IPS-NIHi7 (cell line): ENCODE results near the gene ZNF747.
A peak's percentile ranks its signal among the peaks of the same experiment; 100 is the strongest.

Experiments
- DNase-seq: peaks from one replicate; pipeline ENCODE4 v3.0.0; 2012; ENCODE audit warnings: mixed read lengths; ENCODE audit errors: extremely low spot score

ZNF747 gene

GRCh38 chr16:30519120-30520049 lies 15.3 kb downstream of the ZNF747 start:
- DNase-seq: no peak

DNA sequence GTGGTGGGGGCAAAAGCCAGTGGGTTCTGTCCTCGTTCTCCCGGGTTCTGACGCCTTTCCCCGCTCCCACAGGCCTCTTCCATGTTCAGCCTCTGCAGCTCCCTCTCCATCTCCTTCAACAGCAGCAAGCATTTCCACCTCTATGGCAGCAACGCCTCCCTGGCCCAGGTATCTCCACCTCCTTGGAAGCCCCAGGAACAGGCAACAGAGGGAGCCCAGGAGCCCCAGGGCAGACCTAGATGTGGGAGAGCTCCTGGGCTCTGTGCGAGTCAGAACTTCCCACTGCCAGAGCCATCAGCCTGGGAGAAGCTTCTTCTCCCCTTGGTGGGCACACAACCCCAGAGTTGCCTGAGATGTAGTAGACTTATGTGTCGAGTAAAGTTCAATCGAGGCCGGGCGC lies 16.1 kb downstream of the ZNF747 start:
- DNase-seq: no peak

DNA sequence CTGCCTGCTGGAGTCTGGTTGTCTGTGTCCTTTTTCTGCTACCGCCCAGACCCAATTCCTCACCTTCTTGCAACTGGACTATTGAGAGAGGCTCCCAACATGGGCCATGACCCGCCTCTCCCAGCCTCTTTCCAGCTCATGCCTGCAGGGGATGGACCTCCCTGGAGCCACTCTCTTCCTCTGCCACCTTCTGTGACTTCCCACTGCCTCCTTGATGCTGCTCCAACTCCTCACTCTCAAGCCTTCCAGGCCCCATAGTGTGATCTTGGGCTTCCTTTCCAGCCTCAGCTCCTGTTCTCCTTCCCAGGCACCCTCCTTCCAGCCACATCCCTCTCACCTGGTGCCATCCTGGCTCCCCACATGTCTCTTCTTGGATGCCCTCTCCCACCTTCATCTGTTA lies 19.4 kb downstream of the ZNF747 start:
- DNase-seq: no peak

GRCh38 chr16:30511509-30511908 lies 23.1 kb downstream of the ZNF747 start:
- no peak for DNase-seq

GRCh38 chr16:30510376-30510938 lies 24.2 kb downstream of the ZNF747 start:
- DNase-seq: no peak

- DNase-seq: no peak
Observed at GRCh38 chr16:30509081-30509765, 25.4 kb downstream of the ZNF747 start.

- no peak for DNase-seq
Observed at GRCh38 chr16:30503403-30504296, 31.0 kb downstream of the ZNF747 start.

DNA sequence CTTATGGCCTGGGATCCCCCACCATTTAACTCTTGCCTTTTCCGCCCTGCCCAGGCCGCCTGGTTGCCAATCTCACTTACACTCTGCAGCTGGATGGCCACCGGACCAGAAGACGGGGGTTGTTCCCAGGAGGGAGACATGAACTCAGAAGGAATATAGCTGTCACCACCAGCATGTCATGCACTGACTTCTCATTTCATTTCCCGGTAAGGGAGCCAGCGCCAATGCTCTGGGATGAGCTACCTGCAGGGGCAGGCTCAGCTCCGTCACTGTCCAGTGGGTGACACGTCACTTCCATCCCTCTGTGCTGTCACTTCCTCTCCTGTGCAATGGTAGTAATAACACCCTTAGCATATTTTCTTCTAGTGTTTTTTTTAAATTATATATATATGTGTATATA lies 35.4 kb downstream of the ZNF747 start:
- DNase-seq: no peak

- no peak for DNase-seq
Observed at GRCh38 chr16:30494709-30495108, 39.9 kb downstream of the ZNF747 start.

DNA sequence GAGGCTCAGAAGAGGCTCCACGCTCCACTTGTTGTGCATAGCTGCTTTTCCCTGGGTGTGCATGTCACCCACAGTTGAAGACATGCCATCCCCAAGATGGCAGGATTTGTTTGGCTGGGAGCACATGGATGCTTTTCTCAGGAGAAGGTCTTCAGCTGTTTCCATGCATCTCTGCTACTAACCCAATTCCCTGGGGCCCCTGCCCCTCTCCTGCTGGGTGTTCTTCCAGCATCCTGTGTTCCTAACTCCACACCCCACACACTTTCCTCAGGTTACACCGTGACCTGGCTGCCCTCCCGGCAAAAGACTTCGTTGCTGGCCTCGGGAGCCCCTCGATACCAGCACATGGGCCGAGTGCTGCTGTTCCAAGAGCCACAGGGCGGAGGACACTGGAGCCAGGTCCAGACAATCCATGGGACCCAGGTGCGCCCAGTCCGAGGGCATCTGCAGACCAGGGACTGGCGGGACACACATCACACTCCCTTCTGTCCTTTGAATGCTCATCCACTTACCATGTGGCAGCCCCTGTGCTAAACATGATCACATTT lies 40.6 kb downstream of the ZNF747 start:
- no peak for DNase-seq

DNA sequence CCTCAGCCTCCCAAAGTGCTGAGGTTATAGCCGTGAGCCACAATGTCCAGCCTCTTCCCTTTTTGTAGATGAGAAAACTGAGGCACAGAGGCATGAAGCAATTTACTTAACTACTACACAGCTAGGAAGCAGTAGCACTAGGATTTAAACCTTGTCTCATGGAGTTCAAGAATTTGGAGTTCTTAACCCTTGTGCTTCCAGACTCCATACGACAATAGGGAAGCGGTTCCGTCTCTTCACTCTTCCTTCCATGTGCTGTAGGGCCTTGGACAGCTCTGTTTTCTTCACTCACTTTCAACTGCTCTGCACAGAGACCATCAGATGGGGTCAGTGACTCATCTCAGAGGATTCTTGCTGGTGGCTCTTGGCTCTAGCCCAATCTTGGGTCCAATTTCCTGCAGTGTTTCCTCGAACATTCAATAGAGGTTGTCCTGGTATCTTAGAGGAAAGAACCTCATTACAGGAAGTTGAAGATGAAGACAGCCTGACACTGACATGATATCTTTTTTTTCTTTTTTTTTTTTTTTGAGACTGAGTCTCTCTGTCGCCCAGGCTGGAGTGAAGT lies 42.8 kb downstream of the ZNF747 start:
- DNase-seq: no peak

GRCh38 chr16:30491229-30491628 lies 43.4 kb downstream of the ZNF747 start:
- no peak for DNase-seq

DNA sequence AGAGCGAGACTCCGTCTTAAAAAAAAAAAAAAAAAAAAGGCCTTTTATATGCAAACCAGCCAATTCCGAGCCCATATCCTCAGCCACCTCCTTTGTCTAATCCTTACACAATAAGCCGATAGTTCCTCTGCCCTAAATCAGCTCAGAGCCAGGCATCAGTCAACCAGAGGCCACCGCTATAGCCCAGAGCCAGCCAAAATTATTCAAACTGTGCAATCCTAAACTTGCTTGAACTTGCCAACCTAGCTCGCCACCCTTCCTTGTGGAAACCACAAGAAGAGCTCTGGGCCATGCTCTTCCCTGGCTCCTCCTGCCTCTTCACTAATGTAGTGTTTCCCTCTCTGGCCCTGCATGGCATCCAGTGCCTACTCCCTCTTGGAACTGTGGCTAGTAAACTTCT lies 44.4 kb downstream of the ZNF747 start:
- no peak for DNase-seq

DNA sequence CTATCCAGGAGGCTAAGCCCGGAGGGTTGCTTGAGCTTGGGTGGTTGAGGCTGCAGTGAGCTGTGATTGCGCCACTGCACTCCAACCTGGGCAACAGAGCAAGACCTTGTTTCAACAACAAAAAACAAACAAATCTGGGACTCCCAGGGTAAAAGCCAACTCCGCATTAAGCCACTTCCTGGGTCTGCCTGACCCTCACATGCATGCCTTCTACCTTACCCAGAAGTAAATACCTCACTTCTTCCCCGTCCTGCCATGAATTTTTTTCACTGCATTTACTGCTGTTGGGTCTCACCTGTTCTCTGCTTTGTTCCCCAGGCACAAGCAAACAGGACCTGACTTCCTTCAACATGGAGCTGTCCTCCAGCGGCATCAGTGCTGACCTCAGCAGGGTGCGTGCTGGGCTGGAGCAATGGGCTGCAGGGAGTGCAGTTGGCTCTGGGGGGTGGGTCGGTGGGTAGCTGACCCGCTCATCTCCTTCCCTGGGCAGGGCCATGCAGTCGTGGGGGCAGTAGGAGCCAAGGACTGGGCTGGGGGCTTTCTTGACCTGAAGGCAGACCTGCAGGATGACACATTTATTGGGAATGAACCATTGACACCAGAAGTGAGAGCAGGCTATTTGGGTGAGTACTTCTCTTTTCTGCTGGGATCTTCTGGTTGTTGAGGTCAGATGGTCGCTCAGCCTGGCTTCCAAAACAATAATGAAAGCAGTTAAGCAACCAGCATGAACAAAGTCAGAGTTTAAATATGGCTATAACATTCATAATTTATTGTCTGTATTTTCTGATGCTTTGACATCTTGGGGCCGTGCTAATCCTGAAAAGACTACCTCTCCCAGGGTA lies 45.7 kb downstream of the ZNF747 start:
- DNase-seq: peak; percentile 66

DNA sequence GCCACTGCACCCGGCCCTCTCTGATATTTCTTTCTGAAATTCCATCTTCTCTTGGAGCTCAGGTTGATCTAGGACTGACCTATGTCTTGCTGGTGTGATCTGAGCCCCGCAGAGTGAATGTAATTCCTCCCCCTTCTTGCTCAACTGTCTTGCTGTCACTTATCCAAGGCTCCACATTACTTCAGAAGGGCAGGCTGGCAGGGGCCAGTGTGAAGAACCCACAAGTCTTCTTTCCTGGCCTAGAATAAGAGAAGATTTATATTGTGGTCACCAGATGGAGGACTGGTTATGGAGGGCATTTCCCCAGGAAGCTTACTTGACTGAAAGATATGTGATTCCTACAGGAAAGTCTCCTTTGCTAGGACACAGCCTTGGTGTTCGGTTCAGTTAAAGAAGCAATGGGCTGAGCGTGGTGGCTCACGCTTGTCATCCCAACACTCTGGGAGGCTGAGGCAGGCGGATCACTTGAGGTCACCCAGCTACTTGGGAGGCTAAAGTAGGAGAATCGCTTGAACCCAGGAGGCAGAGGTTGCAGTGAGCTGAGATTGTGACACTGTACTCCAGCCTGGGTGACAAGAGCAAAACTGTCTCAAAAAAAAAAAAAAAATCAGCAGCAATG lies 48.7 kb downstream of the ZNF747 start:
- no peak for DNase-seq

- no peak for DNase-seq
Observed at GRCh38 chr16:30484887-30485286, 49.8 kb downstream of the ZNF747 start.

DNA sequence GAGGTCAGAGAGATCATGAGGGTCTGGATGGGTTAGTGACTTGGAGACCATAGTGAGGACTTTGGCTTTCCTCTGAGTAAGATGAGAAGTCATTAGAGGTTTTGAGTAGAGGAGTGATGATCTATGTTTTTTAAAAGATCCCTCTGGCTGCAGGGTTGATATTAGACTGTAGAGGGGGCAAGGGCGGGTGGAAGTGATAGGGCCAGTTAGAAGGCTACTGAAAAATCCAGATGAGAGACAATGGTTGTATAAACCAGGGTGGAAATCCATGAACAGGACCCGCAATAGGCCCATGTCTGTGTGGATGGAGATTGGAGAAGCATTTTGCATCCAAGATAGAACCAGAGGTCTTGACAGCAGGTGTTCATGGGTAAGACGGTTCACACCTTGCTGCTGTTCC lies 52.3 kb downstream of the ZNF747 start:
- no peak for DNase-seq

GRCh38 chr16:30481381-30481780 lies 53.3 kb downstream of the ZNF747 start:
- DNase-seq: no peak
